GM19023 (cell line): ENCODE measurements around the gene NGF.

ENCODE experiments used
- ATAC-seq: cut with Tn5 transposase; IDR thresholded peaks from one replicate; pipeline ENCODE4 v1.9.1; 2021; ENCODE audit warnings: mild to moderate bottlenecking, moderate library complexity; ENCODE audit not compliant: unreplicated experiment

The NGF gene

DNA sequence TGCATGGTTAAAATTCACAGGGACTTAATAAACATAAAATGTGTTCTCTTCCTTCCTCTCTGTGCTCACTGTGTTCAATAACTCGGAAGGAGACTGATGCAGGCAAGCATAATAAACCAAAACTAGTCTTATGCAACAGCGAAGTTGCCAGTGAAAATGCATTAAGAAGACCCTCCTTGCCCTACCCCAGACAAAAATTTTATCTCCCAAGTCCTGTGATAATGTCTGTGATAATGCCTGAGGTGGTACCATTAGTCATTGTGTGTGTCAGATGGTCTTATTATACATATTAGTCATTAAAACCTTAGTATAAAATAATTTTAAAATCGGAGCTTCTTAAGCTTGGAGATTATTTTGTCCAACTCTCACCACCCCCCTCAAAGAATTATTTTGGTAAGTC is 97.8 kb downstream of the NGF start:
- no peak for ATAC-seq

DNA sequence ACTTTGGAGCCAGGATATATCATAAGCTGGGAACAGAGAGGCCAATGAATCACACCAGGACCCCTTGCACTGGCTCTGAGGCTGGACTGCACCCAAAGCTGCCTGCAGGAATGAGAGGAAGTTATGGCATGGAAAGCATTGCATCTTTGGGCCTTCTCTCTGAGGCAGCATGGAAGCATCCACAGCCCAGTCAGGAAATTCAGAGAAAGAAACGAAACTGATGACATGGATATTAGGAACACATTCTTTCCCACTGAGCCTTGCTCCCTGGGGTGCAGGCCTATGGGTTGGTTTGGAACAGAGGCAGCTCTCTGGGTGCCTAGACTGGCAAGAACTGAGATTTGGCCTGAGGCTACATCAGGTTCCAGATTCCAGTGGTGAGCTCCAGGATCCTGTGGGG is 98.6 kb downstream of the NGF start:
- no peak for ATAC-seq

DNA sequence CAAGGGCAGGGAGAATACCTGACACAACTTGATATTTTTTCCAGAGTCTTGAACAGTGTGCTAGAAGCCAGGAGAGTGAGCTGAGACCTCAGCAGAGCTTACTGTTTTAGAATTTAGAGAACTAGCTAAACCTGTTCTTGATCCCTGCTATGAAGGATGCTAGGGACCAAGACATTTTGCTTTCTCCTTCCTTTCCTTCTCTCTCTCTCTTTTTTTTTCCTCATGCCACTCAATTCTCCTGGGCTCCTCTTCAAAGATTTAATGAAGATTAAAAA is 99.0 kb downstream of the NGF start:
- no peak for ATAC-seq

DNA sequence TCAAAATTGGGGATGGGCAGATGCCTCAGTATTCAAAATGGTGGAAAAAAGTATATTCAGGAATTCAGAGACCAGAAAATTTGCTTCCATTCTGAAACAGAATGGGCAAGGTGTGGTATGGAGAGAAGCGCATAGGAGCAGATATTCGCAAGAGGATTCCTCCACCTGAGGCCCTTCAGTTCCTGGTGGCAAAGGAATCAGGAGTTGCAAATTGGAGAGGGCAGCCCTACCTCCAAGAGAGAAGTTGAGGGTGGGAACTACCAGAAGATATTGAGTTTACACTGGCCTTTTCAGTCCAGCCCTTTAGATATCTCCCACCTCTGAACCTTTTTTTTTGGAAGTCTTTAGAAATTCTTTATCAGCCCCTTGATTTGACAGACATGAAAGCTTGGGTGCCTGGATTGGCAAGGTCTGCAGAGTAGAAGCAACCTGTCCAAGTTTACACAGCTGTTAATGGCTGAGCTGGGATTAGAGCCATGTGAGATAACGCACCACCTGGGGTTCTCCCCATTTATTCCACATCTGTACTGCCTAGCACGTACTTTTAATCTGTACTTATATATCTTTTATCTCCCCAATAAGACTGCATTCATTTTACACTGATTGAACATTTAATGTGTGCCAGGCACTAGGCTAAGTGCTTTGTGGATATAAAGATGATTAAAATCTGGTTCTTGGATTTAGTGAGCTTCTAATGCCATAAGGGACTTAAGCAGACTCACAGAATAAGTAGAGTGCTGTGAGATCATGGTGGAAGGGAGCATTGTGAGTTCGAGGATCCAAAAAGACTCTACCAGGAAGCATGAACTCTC is 99.5 kb downstream of the NGF start:
- no peak for ATAC-seq

DNA sequence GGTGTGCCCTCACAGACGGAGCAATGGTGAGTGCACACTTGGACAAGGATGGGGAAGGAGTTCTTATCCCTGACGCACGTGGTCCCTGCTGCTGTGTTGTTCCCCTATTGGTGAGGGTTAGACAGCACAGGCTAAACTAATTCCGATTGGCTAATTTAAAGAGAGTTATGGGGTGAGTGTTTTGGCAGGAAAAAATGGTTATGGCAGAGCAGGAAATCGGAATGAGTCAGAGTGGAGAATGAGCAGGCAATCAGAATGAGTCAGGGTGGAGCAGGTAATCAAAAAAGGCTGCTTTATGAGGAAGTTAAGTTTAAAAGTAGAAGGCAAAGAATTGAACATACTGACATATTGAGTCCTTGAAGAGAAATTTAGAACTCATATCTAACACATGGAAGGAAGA is 100.5 kb downstream of the NGF start:
- no peak for ATAC-seq

DNA sequence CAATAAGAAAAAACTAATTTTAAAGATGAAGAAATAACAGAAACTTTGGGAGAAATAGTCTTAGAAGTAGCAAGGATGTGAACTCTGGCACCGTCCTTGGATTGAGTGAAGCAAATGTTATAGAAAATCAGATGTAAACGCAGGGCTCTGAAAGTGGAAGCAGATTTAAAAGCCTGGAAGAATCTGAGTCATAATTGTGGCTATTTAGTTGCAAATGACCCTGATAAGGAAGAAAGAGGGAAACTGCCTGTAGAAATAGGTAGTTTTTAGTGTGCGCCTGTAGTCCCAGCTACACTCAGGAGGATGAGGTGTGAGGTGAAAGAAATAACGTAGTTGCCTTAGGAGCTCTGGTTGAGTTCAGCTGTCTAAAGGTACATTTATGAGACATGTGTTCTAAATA is 101.0 kb downstream of the NGF start:
- ATAC-seq = no peak
